ENCODE results near the gene COMMD1. TPM values are rescaled to one million over a fixed set of nuclear protein-coding genes. Genes with fewer than 3 reads are reported as not detected.
"Not testable (repeated sequence)": the region's sequence is repeated elsewhere in the genome, so short reads cannot be mapped to it uniquely, and the experiment has no call there.

COMMD1 gene
- total and polyA plus RNA-seq, 2 experiments from 2014 or later, result 30.5 to 71.1 TPM

GRCh38 chr2:61876400-61876799 is 29.1 kb upstream of the COMMD1 start:
- Histone ChIP-seq H2AFZ (no peak overlapping the region), H4K20me1 (ENCODE audit: insufficient read depth, poor library complexity, severe bottlenecking) (no peaks in the 10 kb centered on the region), H3K9me3 (ENCODE audit: low read depth) (no peaks in the 10 kb centered on the region), H3K4me1 (ENCODE audit: insufficient read depth) (no peaks in the 10 kb centered on the region), H3K27me3 (no peaks in the 10 kb centered on the region), H3K4me3 (no peak overlapping the region), H3K79me2 (peaks cover 13% of the 10 kb centered on the region), H3K36me3 (replicated peaks; ENCODE audit: insufficient read depth, low read depth) (no peaks in the 10 kb centered on the region), H3K27ac (no peak overlapping the region), H3K4me2 (no peak overlapping the region), H3K9me2 (replicated peaks; ENCODE audit: insufficient read depth) (no peaks in the 10 kb centered on the region)
- no peak for DNase-seq (ENCODE audit: low spot score)
- no peak for TF ChIP-seq CTCF (IDR thresholded peaks at IDR 0.05; ENCODE audit: poor library complexity)
- no peak for TF ChIP-seq EZH2 (IDR thresholded peaks at IDR 0.05; ENCODE audit: borderline replicate concordance)
- no peak for TF ChIP-seq EZH2phosphoT487 (IDR thresholded peaks at IDR 0.05; ENCODE audit: low read depth, severe bottlenecking, unreplicated experiment)
- WGBS (ENCODE audit: low lambda C conversion rate, missing lambda C conversion rate), result 100% methylated on average over 1 of the region's 1 CpG

DNA sequence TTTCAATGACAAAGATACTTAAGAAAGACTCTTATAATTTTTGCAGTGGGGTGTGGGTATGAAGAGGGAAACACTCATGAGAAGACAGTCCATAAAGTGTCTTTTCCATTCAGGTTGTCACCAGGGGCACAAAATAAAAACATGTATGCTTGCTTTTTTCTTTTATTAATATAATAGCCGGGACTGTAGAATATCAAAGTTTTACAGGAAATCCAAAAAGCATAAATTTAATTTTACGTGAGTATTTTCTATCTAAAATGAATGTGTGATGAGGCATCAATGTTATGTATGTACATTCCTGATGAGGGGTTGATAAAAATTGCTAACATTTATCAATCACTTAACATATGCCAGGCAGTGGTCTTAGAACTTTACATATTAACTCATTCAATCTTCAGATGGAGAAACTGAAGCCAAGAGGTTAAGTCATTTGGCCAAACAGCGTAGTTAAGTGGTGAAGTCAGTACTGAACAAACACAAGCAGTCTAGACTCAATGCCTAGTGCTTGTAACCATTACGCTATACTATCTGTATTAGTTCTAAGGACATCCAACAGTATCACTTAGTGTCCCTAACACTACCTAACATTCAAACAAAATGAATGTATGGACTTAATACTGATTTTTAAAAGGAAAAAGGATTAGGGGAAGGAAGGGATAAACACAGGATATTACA is 27.8 kb upstream of the COMMD1 start:
- Histone ChIP-seq H3K27ac (no peak overlapping the region), H3K79me2 (peaks cover 14% of the 10 kb centered on the region), H3K4me2 (no peak overlapping the region), H3K27me3 (no peaks in the 10 kb centered on the region), H2AFZ (no peak overlapping the region), H3K9me2 (replicated peaks; ENCODE audit: insufficient read depth) (no peaks in the 10 kb centered on the region), H4K20me1 (ENCODE audit: insufficient read depth, poor library complexity, severe bottlenecking) (no peaks in the 10 kb centered on the region), H3K9me3 (ENCODE audit: low read depth) (no peaks in the 10 kb centered on the region), H3K36me3 (replicated peaks; ENCODE audit: insufficient read depth, low read depth) (no peaks in the 10 kb centered on the region), H3K4me3 (no peak overlapping the region), H3K4me1 (ENCODE audit: insufficient read depth) (no peaks in the 10 kb centered on the region)
- no peak for DNase-seq (ENCODE audit: low spot score)
- 98% methylated on average over 4 of the region's 4 CpGs for WGBS (ENCODE audit: low lambda C conversion rate, missing lambda C conversion rate)
- TF ChIP-seq CTCF (IDR thresholded peaks at IDR 0.05; ENCODE audit: poor library complexity) (no peak), EZH2 (IDR thresholded peaks at IDR 0.05; ENCODE audit: borderline replicate concordance) (no peak), EZH2phosphoT487 (IDR thresholded peaks at IDR 0.05; ENCODE audit: low read depth, severe bottlenecking, unreplicated experiment) (no peak)

GRCh38 chr2:61878761-61879160 is 26.7 kb upstream of the COMMD1 start:
- no peaks in the 10 kb centered on the region for H3K9me2 ChIP-seq (replicated peaks; ENCODE audit: insufficient read depth)
- no peak overlapping the region for H3K27ac ChIP-seq
- no peaks in the 10 kb centered on the region for H3K9me3 ChIP-seq (ENCODE audit: low read depth)
- 99% methylated on average over 3 of the region's 3 CpGs for WGBS (ENCODE audit: low lambda C conversion rate, missing lambda C conversion rate)
- DNase-seq (ENCODE audit: low spot score), result no peak
- H3K4me1 ChIP-seq (ENCODE audit: insufficient read depth), result no peaks in the 10 kb centered on the region
- no peak for TF ChIP-seq CTCF (IDR thresholded peaks at IDR 0.05; ENCODE audit: poor library complexity)
- TF ChIP-seq EZH2 (IDR thresholded peaks at IDR 0.05; ENCODE audit: borderline replicate concordance), result no peak
- no peak for TF ChIP-seq EZH2phosphoT487 (IDR thresholded peaks at IDR 0.05; ENCODE audit: low read depth, severe bottlenecking, unreplicated experiment)
- H4K20me1 ChIP-seq (ENCODE audit: insufficient read depth, poor library complexity, severe bottlenecking), result peaks cover under 1% of the 10 kb centered on the region
- no peak overlapping the region for H3K4me3 ChIP-seq
- no peak overlapping the region for H2AFZ ChIP-seq
- peaks cover 20% of the 10 kb centered on the region for H3K79me2 ChIP-seq
- no peaks in the 10 kb centered on the region for H3K36me3 ChIP-seq (replicated peaks; ENCODE audit: insufficient read depth, low read depth)
- H3K27me3 ChIP-seq, result no peaks in the 10 kb centered on the region
- no peak overlapping the region for H3K4me2 ChIP-seq

DNA sequence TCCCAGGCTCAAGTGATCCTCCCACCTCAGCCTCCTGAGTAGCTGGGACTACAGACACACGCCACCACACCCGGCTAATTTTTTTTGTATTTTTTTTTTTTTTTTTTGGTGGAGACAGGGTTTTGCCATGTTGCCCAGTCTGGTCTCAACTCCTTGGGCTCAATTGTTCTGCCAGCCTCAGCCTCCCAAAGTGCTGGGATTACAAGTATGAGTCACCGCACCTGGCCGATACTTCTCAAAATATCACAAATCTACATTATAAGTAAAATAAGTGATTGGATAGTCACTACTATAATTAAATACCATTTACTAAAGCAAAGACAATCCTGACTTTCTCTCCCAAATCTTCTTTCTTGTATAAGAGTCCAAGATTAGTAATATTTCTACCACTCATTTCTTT is 26.1 kb upstream of the COMMD1 start:
- not testable (repeated sequence) for H4K20me1 ChIP-seq (ENCODE audit: insufficient read depth, poor library complexity, severe bottlenecking); H3K9me2 ChIP-seq (replicated peaks; ENCODE audit: insufficient read depth); H3K4me1 ChIP-seq (ENCODE audit: insufficient read depth); H3K36me3 ChIP-seq (replicated peaks; ENCODE audit: insufficient read depth, low read depth); DNase-seq (ENCODE audit: low spot score); H2AFZ ChIP-seq; H3K27me3 ChIP-seq; H3K9me3 ChIP-seq (ENCODE audit: low read depth); H3K4me2 ChIP-seq; H3K27ac ChIP-seq; H3K4me3 ChIP-seq
- WGBS (ENCODE audit: low lambda C conversion rate, missing lambda C conversion rate), result 98% methylated on average over 4 of the region's 4 CpGs
- peaks cover 26% of the 10 kb centered on the region for H3K79me2 ChIP-seq

Measured in hepatocyte (in vitro differentiated cells).